ENCODE data around the gene HDGF.

- TF ChIP-seq, protein P1, sequence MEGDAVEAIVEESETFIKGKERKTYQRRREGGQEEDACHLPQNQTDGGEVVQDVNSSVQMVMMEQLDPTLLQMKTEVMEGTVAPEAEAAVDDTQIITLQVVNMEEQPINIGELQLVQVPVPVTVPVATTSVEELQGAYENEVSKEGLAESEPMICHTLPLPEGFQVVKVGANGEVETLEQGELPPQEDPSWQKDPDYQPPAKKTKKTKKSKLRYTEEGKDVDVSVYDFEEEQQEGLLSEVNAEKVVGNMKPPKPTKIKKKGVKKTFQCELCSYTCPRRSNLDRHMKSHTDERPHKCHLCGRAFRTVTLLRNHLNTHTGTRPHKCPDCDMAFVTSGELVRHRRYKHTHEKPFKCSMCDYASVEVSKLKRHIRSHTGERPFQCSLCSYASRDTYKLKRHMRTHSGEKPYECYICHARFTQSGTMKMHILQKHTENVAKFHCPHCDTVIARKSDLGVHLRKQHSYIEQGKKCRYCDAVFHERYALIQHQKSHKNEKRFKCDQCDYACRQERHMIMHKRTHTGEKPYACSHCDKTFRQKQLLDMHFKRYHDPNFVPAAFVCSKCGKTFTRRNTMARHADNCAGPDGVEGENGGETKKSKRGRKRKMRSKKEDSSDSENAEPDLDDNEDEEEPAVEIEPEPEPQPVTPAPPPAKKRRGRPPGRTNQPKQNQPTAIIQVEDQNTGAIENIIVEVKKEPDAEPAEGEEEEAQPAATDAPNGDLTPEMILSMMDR (IDR thresholded peaks at IDR 0.05) = no peak
- no peak for TF ChIP-seq POLR2A (IDR thresholded peaks at IDR 0.05)
These were observed 2.6 kb downstream of the HDGF start for GRCh38 chr1:156748670-156749418.

All from lower leg skin (tissue), 3 donors.